CD4-positive, alpha-beta T cell treated with Interleukin-2 at 100 ng/mL for 4 hours (primary cell): Measurements from ENCODE around the gene STK32B.
"Not testable (repeated sequence)": the region's sequence is repeated elsewhere in the genome, so short reads cannot be mapped to it uniquely, and the experiment has no call there.

ENCODE experiments used
- DNase-seq: peaks from one replicate; pipeline ENCODE4 v3.0.0-alpha.2; 2020; ENCODE audit warnings: low spot score

Gene STK32B

DNA sequence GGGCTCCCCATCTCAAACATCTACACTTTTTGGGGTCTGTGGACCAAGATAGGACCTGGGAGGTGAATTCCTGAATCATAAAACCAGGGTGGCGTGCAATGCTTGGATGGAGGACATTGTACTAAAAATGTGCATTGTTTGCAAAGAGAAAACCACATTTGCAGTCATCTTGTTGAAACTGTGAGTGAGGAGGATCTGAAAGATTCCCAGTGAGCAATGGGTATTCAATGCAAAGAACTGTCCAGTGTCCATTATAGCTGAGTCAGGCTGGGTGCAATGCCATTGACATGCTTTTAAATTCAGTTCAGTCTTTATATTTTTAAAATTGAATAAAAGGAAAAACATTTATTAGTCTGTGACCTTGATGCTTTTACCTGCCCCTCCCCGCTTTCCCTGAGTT, 215.7 kb downstream of the STK32B start:
- DNase-seq = no peak

- no peak for DNase-seq
Measured at GRCh38 chr4:5267408-5267807, 216.1 kb downstream of the STK32B start.

DNA sequence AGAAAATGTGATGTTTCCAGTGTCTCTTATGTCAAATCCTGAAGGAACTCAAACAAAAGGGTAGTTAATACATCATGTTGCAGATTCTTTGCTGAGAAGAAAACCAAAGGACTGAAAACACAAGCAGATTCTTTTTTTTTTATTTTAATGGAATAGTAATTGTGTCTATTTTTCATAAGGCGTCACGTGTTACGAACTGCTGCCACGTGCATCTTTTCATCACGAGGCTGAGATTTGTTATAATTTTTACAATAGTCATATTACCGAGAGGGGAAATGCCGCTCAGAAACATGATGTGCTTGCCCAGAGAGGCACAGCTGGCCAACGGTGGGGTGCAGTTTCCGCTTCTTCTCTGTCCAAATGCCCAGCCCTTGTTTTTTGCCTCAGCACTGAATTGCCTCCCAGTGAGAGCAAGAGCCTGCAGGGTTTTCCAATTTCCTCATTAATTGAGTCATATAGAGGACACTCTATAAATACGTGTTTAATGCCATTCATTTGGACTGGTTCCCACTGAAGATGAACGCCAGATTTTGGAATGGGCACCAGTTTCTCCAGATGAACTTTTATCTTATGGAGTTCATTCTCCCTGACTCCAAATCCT, 225.3 kb downstream of the STK32B start:
- no peak for DNase-seq

- DNase-seq = no peak
Measured at GRCh38 chr4:5277079-5277478, 225.8 kb downstream of the STK32B start.

GRCh38 chr4:5278213-5278612, 226.9 kb downstream of the STK32B start:
- no peak for DNase-seq

GRCh38 chr4:5280069-5280468, 228.8 kb downstream of the STK32B start:
- not testable (repeated sequence) for DNase-seq

DNA sequence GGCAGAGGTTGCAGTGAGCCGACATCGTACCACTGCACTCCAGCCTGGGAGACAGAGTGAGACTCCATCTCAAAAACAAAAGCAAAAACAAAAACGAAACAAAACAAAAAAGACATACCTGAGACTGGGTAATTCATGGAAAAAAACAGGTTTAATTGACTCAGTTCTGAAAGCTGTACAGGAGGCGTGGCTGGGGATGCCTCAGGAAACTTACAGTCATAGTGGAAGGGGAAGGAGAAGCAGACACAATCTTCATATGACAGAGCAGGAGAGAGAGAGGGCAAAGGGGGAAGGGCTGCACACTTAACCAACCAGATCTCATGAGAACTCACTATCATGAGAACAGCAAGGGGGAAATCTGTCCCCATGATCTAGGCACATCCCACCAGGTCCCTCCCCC, 229.5 kb downstream of the STK32B start:
- DNase-seq = no peak

DNA sequence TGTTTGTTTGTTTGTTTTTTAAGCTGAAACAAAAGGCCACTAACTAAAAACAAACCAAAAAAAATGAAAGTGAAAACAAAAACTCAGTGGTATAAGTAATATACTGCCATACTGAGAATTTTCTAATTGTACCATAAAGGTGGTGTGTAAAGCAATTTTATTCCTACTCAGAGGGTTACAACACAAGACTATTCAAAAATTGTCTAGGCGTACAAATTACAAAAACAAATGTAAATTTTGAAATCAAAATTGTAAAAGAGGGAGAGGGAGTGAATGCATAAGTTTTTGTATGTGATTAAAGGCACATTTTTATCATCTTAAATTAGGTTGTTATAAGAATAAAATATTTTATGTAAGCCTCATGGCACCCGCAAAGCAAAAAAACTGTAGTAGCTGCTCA, 232.6 kb downstream of the STK32B start:
- no peak for DNase-seq

- no peak for DNase-seq
Measured at GRCh38 chr4:5284517-5284916, 233.2 kb downstream of the STK32B start.

GRCh38 chr4:5292101-5292500, 240.8 kb downstream of the STK32B start:
- no peak for DNase-seq

DNA sequence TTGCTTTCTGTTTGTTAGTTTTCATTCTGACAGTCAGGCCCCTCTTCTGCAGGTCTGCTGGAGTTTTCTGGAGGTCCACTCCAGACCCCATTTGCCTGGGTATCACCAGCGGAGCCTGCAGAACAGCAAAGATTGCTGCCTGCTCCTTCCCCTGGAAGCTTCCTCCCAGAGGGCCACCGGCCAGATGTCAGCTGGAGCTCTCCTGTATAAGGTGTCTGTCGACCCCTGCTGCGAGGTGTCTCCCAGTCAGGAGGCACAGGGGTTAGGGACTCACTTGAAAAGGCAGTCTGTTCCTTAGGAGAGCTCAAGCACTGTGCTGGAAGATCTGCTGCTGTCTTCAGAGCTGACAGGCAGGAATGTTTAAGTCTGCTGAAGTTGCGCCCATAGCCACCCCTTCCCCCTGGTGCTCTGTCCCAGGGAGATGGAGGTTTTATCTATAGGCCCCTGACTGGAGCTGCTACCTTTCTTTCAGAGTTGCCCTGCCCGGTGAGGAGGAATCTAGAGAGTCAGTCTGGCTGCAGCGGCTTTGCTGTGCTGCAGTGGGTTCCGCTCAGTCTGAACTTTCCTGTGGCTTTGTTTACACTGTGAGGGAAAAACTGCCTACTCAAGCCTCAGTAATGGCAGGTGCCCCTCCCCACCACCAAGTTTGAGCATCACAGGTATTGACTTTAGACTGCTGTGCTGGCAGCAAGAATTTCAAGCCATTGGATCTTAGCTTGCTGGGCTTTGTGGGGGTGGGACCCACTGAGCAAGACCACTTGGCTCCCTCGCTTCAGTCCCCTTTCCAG, 246.9 kb downstream of the STK32B start:
- DNase-seq = not testable (repeated sequence)

DNA sequence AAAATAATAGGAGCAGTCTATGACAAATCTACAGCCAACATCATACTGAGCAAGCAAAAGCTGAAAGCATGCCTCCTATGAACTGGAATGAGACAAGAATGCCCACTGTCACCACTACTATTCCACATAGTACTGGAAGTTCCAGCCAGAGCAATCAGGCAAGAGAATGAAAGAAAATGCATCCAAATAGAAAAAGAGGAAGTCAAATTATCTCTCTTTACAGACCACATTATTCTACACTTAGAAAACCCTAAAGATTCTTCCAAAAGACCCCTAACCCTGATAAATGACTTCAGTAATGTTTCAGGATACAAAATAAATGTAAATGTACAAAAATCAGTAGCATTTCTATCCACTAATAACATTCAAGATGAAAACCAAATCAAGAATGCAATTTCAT, 249.0 kb downstream of the STK32B start:
- no peak for DNase-seq

DNA sequence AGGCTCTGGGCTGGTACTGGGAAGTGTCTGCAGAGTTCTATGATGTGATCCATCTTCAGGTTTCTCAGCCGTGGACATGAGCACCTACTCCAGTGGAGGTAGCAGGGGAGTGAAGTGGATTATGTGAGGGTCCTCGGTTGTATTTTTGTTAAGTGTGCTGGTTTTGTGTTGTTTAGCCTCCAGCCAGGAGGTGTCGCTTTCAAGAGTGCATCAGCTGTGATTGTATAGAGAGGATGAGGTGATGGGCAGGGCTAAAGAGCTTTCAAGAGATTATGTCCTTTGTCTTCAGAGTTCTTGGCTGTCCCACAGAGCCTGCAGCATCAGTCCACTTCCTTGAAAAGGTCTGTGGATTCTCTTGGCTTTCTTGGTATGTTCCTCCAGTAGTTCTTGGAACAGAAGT, 256.6 kb downstream of the STK32B start:
- no peak for DNase-seq

- DNase-seq = no peak
Measured at GRCh38 chr4:5322321-5322720, 271.0 kb downstream of the STK32B start.

DNA sequence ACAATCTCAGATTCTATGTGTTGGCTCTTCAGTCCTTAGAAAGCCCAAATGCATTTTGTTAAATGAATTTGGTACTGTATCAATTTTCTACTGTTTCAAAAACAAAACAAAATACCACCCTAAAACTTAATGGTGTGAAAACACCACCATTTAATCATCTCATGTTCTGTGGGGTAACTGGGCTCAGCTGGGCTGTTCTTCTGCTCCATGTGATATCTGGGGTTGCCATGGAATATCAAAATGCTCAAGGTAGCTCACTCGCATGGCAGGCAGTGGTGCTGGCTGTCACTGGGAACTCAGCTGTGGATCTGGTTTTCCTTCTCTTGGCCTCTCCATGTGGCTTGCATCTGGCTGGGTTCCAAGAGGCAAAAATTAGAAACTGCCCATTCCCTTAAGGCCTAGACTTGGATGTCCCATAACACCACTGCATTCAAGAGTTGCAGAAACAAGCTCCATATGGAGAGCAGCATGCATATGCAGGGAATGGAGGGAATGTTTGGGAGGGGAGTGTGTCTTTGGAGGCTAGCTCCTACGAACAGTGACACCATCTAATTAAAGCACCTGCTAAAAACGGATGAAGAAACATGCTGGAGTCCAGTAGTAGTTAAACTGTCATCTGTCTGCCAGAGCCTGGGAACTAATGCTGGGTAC, 279.2 kb downstream of the STK32B start:
- DNase-seq = no peak

DNA sequence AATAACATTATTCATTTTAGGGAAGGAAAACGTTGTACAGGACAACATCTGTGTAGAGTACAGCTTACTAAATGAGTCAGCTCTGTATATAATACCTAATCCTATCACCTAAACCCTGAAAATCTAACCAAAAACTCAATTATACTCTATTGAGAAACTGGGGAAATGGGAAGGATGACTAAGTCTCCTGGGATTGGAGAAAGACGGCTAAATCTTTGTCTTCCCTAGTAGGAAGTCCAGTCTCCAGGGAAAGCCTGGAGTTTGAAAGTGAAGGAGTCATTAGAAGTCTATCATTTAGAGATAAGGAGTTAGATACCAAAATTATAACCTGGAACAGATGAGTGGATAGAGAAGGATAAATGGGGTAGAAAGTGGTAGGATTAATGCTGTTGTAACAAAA, 286.5 kb downstream of the STK32B start:
- no peak for DNase-seq

DNA sequence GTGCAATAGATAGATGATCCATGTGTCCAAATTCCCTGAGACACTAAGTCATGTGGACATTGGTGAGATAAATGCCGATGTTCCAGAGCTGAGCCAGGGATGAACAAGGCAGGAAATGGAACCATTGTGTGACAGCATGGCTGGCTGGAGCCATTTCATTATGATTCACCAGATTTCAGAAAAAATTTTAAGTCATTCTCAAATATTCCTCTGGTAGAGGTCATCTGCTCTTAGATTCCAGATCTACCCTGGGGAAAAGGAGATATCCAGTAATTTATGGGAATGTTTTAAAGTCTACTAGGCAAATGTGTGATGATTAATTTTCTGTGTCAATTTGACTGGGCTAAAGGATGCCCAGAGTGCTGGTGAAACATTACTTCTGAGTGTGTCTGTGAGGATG, 287.3 kb downstream of the STK32B start:
- no peak for DNase-seq

DNA sequence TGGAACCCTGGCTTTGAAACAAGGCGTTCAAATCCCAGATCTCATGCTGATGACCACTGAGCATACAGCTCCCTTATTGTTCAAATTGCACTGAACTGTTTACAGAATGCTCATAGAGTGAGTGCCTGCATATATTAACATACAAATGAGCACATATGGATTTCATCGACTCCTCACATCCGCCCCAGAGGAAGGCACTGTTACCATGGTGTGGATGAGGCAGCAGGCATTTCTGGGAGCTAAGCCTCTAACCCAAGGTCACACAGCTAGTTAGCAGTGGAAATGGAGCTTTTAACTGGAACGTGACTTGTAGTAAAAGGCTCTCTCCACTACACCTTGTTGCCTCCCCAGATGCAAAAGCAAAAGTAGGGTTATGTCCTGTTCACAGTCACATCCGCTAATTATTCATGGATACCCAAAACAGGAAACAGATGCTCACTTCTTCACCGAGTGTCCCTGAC, 289.7 kb downstream of the STK32B start:
- no peak for DNase-seq

DNA sequence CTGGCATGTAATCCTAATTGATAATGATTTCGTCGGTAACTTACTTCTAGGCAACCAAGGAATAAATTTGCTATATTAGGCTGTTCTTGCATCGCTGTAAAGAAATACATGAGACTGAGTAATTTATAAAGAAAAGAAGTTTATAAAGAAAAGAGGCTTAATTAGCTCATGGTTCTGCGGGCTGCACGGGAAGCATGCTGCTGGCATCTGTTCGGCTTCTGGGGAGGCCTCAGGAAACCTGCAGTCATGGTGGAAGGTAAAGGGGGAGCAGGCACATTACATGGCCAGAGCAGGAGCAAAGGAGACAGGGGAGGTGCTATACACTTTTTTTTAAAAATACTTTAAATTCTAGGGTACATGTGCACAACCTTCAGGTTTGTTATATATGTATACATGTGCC, 290.2 kb downstream of the STK32B start:
- DNase-seq = no peak

GRCh38 chr4:5355846-5356245, 304.6 kb downstream of the STK32B start:
- no peak for DNase-seq

GRCh38 chr4:5357870-5358269, 306.6 kb downstream of the STK32B start:
- DNase-seq = no peak

DNA sequence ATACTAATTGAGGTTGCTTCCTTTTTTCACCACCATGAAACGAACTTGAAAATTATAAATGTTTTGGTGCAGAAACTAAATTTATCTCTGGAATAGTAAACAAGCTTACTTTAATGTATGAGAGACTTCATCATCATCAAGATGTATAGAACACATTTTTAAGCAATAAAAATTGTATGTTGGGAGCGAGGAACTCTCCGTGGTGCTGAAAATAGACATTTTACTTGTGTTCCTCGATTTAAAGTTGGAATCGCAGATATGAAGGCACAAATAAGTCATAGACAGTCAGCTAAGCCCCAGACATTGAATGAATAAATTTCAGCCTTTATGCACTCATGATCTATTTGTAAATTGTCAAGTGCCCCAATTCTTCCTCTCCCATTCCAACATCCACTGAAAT, 310.7 kb downstream of the STK32B start:
- no peak for DNase-seq

DNA sequence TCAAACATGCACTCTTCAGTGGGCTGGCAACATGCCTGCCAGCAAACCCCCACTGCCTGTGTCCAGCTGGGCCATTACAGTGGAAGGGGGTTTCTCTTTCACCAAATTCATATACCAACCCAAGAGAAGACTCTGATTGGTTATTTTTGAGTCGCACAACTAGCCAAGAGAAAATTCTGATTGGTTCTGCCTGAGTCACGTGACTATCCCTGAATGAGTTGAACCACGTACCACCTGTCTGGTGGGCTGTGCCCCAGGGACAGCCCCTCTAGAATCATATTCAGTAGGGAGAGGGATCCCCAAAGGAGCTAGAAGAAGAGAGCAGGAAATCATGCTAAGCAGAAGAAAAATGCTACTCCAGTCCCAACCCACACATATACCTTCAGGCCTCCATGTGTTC, 313.1 kb downstream of the STK32B start:
- DNase-seq = no peak
